Measurements from ENCODE around the gene SMAP1. TPM values are rescaled to one million over a fixed set of nuclear protein-coding genes. Genes with fewer than 3 reads are reported as not detected.

SMAP1 gene
- total and polyA plus RNA-seq, 2 experiments from 2014 or later = 31.1 to 34.6 TPM

GRCh38 chr6:70842541-70842940 lies 174.9 kb downstream of the SMAP1 start:
- Histone ChIP-seq H3K4me1 (ENCODE audit: insufficient read depth) (no peaks in the 10 kb centered on the region), H3K27me3 (ENCODE audit: insufficient read depth) (no peaks in the 10 kb centered on the region), H2AFZ (no peak overlapping the region), H3K36me3 (ENCODE audit: insufficient read depth) (no peaks in the 10 kb centered on the region), H3K27ac (ENCODE audit: low read depth) (no peak overlapping the region), H3K4me2 (no peak overlapping the region), H3K9me2 (ENCODE audit: insufficient read depth) (no peaks in the 10 kb centered on the region), H3F3A (replicated peaks; ENCODE audit: low read depth) (no peaks in the 10 kb centered on the region), H3K79me2 (replicated peaks; ENCODE audit: insufficient read depth) (no peaks in the 10 kb centered on the region), H4K20me1 (replicated peaks; ENCODE audit: insufficient read depth) (0 out of 2 replicates have a peak, but pooled peaks cover 3% of the 10 kb centered on the region), H3K4me3 (no peak overlapping the region)
- Mint-ChIP-seq H3K9me3 (no peaks in the 10 kb centered on the region), H3K4me3 (no peak overlapping the region), H3K36me3 (ENCODE audit: low read depth) (no peaks in the 10 kb centered on the region), H3K27me3 (ENCODE audit: insufficient read depth, low read depth, poor library complexity) (peaks cover 3% of the 10 kb centered on the region), H3K4me1 (peaks cover 28% of the 10 kb centered on the region), H3K27ac (no peak overlapping the region)
- DNase-seq (ENCODE audit: low spot score) (no peak), ATAC-seq (no peak)
- TF ChIP-seq REST (IDR thresholded peaks at IDR 0.05; ENCODE audit: unreplicated experiment) (no peak), ETS1 (IDR thresholded peaks at IDR 0.05) (no peak), ZNF462 (CRISPR knock-in tag; IDR thresholded peaks at IDR 0.05) (no peak), NANOG (IDR thresholded peaks at IDR 0.05; ENCODE audit: borderline replicate concordance) (no peak), STAT1 (IDR thresholded peaks at IDR 0.05; ENCODE audit: unreplicated experiment) (no peak), CREB1 (CRISPR knock-in tag; IDR thresholded peaks at IDR 0.05; ENCODE audit: low read depth) (no peak), POLR2AphosphoS5 (IDR thresholded peaks at IDR 0.05; ENCODE audit: low read depth) (no peak), JUNB (IDR thresholded peaks at IDR 0.05; ENCODE audit: unreplicated experiment) (no peak), ZNF114 (CRISPR knock-in tag; IDR thresholded peaks at IDR 0.05) (no peak), EZH2phosphoT487 (IDR thresholded peaks at IDR 0.05; ENCODE audit: unreplicated experiment) (no peak), EZH2 (IDR thresholded peaks at IDR 0.05; ENCODE audit: low read depth, unreplicated experiment) (no peak), ZNF331 (CRISPR knock-in tag; IDR thresholded peaks at IDR 0.05; ENCODE audit: low read depth) (no peak)
- TF ChIP-seq, protein P1, sequence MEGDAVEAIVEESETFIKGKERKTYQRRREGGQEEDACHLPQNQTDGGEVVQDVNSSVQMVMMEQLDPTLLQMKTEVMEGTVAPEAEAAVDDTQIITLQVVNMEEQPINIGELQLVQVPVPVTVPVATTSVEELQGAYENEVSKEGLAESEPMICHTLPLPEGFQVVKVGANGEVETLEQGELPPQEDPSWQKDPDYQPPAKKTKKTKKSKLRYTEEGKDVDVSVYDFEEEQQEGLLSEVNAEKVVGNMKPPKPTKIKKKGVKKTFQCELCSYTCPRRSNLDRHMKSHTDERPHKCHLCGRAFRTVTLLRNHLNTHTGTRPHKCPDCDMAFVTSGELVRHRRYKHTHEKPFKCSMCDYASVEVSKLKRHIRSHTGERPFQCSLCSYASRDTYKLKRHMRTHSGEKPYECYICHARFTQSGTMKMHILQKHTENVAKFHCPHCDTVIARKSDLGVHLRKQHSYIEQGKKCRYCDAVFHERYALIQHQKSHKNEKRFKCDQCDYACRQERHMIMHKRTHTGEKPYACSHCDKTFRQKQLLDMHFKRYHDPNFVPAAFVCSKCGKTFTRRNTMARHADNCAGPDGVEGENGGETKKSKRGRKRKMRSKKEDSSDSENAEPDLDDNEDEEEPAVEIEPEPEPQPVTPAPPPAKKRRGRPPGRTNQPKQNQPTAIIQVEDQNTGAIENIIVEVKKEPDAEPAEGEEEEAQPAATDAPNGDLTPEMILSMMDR (conservative IDR thresholded peaks at IDR 0.05; ENCODE audit: low read depth in 2 of 2) = no peak
